ENCODE data around the gene PEX5L. TPM values are rescaled to one million over a fixed set of nuclear protein-coding genes. Genes with fewer than 3 reads are reported as not detected.

PEX5L gene
- total and polyA plus RNA-seq, 8 donors, result 1.1 to 30.2 (median 8.6) TPM

GRCh38 chr3:179852142-179852905 lies 184.4 kb downstream of the PEX5L start:
- DNase-seq, result no peak
- peak in 2 of 4 donors; percentile 39 to 63 for ATAC-seq
- Histone ChIP-seq H3K9me3 (no peaks in the 10 kb centered on the region), H3K27me3 (no peaks in the 10 kb centered on the region), H3K4me3 (no peak overlapping the region), H3K27ac (no peak overlapping the region), H3K36me3 (no peaks in the 10 kb centered on the region), H3K4me1 (no peaks in the 10 kb centered on the region)
- TF ChIP-seq, protein P1, sequence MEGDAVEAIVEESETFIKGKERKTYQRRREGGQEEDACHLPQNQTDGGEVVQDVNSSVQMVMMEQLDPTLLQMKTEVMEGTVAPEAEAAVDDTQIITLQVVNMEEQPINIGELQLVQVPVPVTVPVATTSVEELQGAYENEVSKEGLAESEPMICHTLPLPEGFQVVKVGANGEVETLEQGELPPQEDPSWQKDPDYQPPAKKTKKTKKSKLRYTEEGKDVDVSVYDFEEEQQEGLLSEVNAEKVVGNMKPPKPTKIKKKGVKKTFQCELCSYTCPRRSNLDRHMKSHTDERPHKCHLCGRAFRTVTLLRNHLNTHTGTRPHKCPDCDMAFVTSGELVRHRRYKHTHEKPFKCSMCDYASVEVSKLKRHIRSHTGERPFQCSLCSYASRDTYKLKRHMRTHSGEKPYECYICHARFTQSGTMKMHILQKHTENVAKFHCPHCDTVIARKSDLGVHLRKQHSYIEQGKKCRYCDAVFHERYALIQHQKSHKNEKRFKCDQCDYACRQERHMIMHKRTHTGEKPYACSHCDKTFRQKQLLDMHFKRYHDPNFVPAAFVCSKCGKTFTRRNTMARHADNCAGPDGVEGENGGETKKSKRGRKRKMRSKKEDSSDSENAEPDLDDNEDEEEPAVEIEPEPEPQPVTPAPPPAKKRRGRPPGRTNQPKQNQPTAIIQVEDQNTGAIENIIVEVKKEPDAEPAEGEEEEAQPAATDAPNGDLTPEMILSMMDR (IDR thresholded peaks at IDR 0.05), result no peak
- no peak for FAIRE-seq
- intact Hi-C loops (cut with DNase I), result no loop called here
- 81 to 90% methylated on average over 5 of the region's 5 CpGs for WGBS, 2 donors

DNA sequence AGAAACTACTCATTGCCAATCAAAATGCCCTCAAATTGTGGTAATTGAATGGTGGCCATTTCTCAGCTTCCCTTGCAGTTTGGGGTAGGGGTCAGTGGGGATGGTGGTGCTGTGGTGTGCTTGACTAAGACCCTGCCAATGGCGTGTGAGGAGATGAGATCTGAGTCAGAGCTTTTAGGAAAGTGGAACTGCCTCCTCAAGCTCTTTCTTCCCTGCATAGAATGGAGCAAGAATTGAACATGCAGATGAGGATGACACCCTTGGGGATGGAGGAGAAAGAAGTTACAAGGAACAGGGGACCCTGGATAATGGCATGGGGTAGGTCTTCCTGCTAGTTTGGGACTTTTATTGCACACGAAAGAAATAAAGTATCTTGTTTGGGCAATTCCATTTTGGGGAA lies 188.0 kb downstream of the PEX5L start:
- ATAC-seq (no peak), FAIRE-seq (no peak), DNase-seq (no peak)
- TF ChIP-seq, protein P1 (IDR thresholded peaks at IDR 0.05), result no peak
- no peaks in the 10 kb centered on the region for H3K36me3 ChIP-seq
- intact Hi-C loops (cut with DNase I), result no loop called here
- no peak overlapping the region for H3K4me3 ChIP-seq
- WGBS, 2 donors, result 87 to 93% methylated on average over 2 of the region's 2 CpGs
- no peak overlapping the region for H3K27ac ChIP-seq
- H3K4me1 ChIP-seq, result no peaks in the 10 kb centered on the region
- no peaks in the 10 kb centered on the region for H3K27me3 ChIP-seq
- no peaks in the 10 kb centered on the region for H3K9me3 ChIP-seq

DNA sequence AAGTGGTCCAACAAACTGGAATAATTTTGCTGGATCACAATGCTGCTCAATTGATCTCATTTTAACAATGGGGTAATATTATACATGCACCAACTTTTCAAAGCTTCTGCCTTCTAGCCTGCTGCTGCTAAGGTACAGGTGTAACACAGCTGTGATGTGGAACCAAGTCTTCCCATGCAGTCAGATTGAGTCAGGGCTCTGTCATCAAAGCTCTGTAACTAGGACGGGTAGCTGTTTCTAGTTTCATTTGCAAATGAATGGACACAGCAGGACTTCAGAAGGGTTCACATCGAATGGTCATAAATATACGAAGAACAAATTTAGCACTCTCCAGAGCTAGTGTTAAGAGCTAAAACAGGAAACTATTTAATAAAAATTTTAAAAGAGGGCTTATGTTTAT lies 194.7 kb downstream of the PEX5L start:
- no peaks in the 10 kb centered on the region for H3K27me3 ChIP-seq
- H3K9me3 ChIP-seq, result no peaks in the 10 kb centered on the region
- no peak for DNase-seq
- intact Hi-C loops (cut with DNase I), result no loop called here
- H3K4me1 ChIP-seq, result no peaks in the 10 kb centered on the region
- TF ChIP-seq, protein P1 (IDR thresholded peaks at IDR 0.05), result no peak
- no peak overlapping the region for H3K27ac ChIP-seq
- FAIRE-seq, result no peak
- no peak overlapping the region for H3K4me3 ChIP-seq
- WGBS, 2 donors, result 62 to 70% methylated on average over 3 of the region's 3 CpGs
- no peak for ATAC-seq
- H3K36me3 ChIP-seq, result no peaks in the 10 kb centered on the region

GRCh38 chr3:179840985-179841384 lies 195.8 kb downstream of the PEX5L start:
- no peak overlapping the region for H3K27ac ChIP-seq
- H3K4me3 ChIP-seq, result no peak overlapping the region
- no peaks in the 10 kb centered on the region for H3K9me3 ChIP-seq
- TF ChIP-seq, protein P1 (IDR thresholded peaks at IDR 0.05), result no peak
- no peaks in the 10 kb centered on the region for H3K27me3 ChIP-seq
- intact Hi-C loops (cut with DNase I), result no loop called here
- WGBS, 2 donors, result 73 to 75% methylated on average over 7 of the region's 7 CpGs
- DNase-seq, result no peak
- H3K36me3 ChIP-seq, result no peaks in the 10 kb centered on the region
- FAIRE-seq, result no peak
- no peak for ATAC-seq
- H3K4me1 ChIP-seq, result no peaks in the 10 kb centered on the region

DNA sequence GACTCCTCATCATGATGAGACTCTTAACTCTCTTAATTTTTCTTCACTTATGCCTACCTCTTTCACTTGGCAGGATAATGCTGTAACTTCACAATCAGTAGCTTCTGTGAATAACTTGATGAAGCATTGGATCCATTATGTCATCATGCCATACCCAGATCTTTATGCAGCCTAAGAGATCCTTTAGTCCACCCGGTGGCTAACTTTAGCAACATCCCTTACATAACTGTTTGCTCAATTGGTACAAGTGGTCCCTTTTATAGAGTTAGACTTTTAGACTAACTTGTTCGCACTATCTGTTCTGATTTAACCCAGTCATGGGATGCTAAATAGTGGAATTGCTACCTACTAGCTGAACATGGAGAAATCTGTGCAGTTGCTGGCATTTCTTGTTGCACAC lies 199.4 kb downstream of the PEX5L start:
- H3K4me1 ChIP-seq, result peaks cover 0 to 11% (median 0%) of the 10 kb centered on the region in 3 donors
- H3K4me3 ChIP-seq, result no peak overlapping the region
- no peak overlapping the region for H3K27ac ChIP-seq
- 86 to 99% methylated on average over 2 of the region's 2 CpGs for WGBS, 2 donors
- no peak for ATAC-seq
- H3K36me3 ChIP-seq, result no peaks in the 10 kb centered on the region
- no peak for FAIRE-seq
- intact Hi-C loops (cut with DNase I), result no loop called here
- TF ChIP-seq, protein P1 (IDR thresholded peaks at IDR 0.05), result no peak
- no peak for DNase-seq
- no peaks in the 10 kb centered on the region for H3K27me3 ChIP-seq
- H3K9me3 ChIP-seq, result no peaks in the 10 kb centered on the region

All from pancreas (tissue), 10 donors.